Neural crest cell (in vitro differentiated cells): ENCODE data around the gene CNPY1. TPM values are rescaled to one million over a fixed set of nuclear protein-coding genes. Genes with fewer than 3 reads are reported as not detected.

Source experiments
- DNase-seq: peaks from one replicate; pipeline ENCODE4 v3.0.0; 2021; ENCODE audit warnings: low read depth, mixed read lengths, low spot score
- H3K27ac Mint-ChIP-seq: one replicate; pipeline ENCODE4 v1.8.0; 2021; ENCODE audit warnings: mild to moderate bottlenecking, mixed read lengths; ENCODE audit not compliant: unreplicated experiment
- H3K27me3 Mint-ChIP-seq: 2 replicates; pipeline ENCODE4 v1.8.0; 2021; ENCODE audit warnings: low read depth, mild to moderate bottlenecking, mixed read lengths
- H3K36me3 Mint-ChIP-seq: 2 replicates; pipeline ENCODE4 v1.8.0; 2021; ENCODE audit warnings: low read depth, mild to moderate bottlenecking, mixed read lengths
- H3K4me1 Mint-ChIP-seq: 2 replicates; pipeline ENCODE4 v1.8.0; 2021; ENCODE audit warnings: mixed read lengths
- H3K4me3 Mint-ChIP-seq: one replicate; pipeline ENCODE4 v1.8.0; 2021; ENCODE audit warnings: mild to moderate bottlenecking, mixed read lengths
- H3K9me3 Mint-ChIP-seq: 2 replicates; pipeline ENCODE4 v1.8.0; 2021; ENCODE audit warnings: mixed read lengths
- total RNA-seq: library from RNA; stranded (reverse); gene quantifications from 2 replicates; pipeline ENCODE4 v1.2.1, GENCODE V29; 2021
- TF ChIP-seq, protein P1 (sequence below): fragments of 200-600 bp; sonication (generic); conservative IDR thresholded peaks from 2 replicates; pipeline ENCODE4 v1.5.0; 2021; ENCODE audit warnings: antibody characterized with exemption, mild to moderate bottlenecking

Gene CNPY1
- total RNA-seq, 1 donor from 2014 or later, result 2.4 TPM

DNA sequence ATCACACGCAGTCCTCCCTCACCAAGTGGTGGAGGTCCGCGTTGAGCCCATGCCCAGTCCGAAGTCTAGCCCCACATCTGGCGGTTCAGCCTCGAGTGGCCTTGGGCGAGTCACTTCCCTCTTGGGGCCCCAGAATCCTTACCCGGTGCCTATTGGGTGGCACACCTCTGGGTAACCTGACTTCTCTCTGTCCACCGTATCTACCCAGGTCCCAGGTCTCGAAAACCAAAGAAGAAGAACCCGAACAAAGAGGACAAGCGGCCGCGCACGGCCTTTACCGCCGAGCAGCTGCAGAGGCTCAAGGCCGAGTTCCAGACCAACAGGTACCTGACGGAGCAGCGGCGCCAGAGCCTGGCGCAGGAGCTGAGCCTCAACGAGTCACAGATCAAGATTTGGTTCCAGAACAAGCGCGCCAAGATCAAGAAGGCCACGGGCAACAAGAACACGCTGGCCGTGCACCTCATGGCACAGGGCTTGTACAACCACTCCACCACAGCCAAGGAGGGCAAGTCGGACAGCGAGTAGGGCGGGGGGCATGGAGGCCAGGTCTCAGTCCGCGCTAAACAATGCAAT is 84.1 kb downstream of the CNPY1 start:
- peaks cover 92% of the 10 kb centered on the region for H3K27me3 Mint-ChIP-seq
- peaks cover 16% of the 10 kb centered on the region for H3K4me1 Mint-ChIP-seq
- no peak for DNase-seq
- no peaks in the 10 kb centered on the region for H3K9me3 Mint-ChIP-seq
- peak overlapping the region; percentile 21 for H3K4me3 Mint-ChIP-seq
- TF ChIP-seq, protein P1, sequence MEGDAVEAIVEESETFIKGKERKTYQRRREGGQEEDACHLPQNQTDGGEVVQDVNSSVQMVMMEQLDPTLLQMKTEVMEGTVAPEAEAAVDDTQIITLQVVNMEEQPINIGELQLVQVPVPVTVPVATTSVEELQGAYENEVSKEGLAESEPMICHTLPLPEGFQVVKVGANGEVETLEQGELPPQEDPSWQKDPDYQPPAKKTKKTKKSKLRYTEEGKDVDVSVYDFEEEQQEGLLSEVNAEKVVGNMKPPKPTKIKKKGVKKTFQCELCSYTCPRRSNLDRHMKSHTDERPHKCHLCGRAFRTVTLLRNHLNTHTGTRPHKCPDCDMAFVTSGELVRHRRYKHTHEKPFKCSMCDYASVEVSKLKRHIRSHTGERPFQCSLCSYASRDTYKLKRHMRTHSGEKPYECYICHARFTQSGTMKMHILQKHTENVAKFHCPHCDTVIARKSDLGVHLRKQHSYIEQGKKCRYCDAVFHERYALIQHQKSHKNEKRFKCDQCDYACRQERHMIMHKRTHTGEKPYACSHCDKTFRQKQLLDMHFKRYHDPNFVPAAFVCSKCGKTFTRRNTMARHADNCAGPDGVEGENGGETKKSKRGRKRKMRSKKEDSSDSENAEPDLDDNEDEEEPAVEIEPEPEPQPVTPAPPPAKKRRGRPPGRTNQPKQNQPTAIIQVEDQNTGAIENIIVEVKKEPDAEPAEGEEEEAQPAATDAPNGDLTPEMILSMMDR, result no peak
- peaks cover 2% of the 10 kb centered on the region for H3K36me3 Mint-ChIP-seq
- no peak overlapping the region for H3K27ac Mint-ChIP-seq

DNA sequence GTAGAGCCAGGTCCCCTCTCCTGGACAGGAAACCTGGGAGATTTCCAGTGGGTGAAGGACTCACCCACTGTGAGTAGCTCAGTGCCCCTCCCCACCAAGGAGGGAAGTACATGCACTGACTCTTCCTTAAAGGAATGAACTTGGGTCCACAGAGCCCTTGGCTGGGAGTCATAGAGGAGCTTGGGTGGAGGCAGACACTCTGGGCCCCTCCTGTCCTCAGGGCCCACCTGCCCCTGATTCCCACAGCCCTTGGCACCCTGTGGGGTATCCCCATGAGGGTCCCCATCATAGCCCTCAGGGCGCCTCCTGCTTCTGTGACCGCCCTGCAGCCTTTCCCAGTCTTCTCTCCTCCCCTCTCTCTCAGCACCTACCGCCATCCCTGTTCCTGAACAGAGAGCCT is 84.7 kb downstream of the CNPY1 start:
- TF ChIP-seq, protein P1, result no peak
- no peak for DNase-seq
- Mint-ChIP-seq H3K27me3 (peaks cover 92% of the 10 kb centered on the region), H3K4me3 (peak overlapping the region; percentile 21), H3K9me3 (no peaks in the 10 kb centered on the region), H3K4me1 (peaks cover 19% of the 10 kb centered on the region), H3K36me3 (peaks cover 2% of the 10 kb centered on the region), H3K27ac (no peak overlapping the region)

DNA sequence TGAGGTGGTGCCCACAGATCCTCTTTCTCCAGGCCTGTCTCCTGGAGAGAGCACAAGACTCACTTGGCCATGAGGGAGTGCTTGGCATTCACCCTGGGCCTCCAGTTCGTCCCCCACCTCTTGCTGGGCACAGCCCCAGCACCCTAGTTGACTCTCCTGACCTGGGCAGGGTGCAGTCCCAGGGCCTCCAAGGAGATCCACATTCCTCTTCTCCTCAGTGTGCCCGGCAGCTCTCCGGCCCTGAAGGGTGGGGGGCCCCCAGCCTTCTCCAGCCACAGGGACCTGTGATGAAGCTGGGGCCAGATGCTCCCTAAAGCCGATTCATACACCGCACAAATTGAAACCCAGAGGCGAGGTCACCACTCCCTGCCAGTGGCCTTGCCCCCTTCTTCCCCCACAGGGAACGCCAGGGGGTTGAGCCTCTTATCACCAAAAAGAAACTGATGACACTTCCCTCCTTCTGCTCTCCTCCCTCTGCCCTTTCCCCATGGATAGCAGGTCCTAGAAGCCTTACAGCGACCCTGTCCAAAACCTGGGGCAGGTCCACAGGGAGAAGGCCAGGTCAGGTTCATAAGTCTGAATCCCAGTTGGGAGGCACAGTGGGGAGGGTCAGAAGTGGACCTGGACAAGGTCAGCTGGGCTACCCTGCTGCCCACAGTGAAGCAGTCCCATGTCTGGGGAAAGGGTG is 85.3 kb downstream of the CNPY1 start:
- no peak for DNase-seq
- H3K36me3 Mint-ChIP-seq, result peaks cover 2% of the 10 kb centered on the region
- TF ChIP-seq, protein P1, result no peak

DNA sequence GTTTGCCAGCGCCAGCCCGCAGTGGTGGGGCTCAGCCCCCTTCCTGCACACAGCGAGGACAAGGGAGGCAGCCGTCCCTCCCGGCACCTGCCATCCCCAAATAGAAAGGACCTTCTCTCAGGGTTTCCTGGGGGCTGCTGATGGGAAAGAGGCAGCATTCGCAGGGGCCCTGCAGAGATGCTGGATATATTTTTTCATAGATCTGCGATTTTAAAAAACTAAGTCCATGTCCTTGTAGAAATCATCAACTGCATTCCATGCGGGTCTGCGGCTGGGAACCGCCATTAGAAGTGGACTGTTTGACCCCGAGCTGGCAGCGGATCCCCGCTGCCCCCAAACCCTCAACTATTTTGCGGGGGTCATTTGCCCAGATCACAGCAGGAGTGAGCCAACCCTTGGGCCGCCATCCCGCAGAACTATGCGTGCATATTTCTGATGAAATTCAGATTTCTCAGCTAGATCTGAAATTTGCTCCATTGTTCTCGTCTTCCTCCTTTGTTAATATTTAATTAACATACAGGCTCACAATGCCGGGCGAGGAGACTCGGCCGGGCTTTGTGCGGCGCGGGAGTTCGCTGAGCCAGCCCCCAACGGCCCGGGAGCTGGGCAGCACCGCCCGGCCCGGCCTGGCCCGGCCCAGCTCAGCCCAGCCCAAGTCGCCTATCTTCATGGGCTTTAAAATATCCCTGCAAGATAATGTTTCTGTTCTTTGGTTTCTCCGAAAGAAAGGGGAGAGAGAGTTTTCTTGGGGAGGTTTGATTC is 86.5 kb downstream of the CNPY1 start:
- no peak for DNase-seq
- TF ChIP-seq, protein P1, result no peak
- Mint-ChIP-seq H3K27ac (no peak overlapping the region), H3K36me3 (peaks cover 2% of the 10 kb centered on the region), H3K4me1 (peaks cover 17% of the 10 kb centered on the region), H3K27me3 (peaks cover 92% of the 10 kb centered on the region), H3K4me3 (peak overlapping the region; percentile 93), H3K9me3 (no peaks in the 10 kb centered on the region)

More for the DNA sequence above, 85.3 kb downstream of the CNPY1 start:
- no peak overlapping the region for H3K27ac Mint-ChIP-seq
- no peaks in the 10 kb centered on the region for H3K9me3 Mint-ChIP-seq
- peaks cover 23% of the 10 kb centered on the region for H3K4me1 Mint-ChIP-seq
- peaks cover 92% of the 10 kb centered on the region for H3K27me3 Mint-ChIP-seq
- H3K4me3 Mint-ChIP-seq, result peak overlapping the region; percentile 54

DNA sequence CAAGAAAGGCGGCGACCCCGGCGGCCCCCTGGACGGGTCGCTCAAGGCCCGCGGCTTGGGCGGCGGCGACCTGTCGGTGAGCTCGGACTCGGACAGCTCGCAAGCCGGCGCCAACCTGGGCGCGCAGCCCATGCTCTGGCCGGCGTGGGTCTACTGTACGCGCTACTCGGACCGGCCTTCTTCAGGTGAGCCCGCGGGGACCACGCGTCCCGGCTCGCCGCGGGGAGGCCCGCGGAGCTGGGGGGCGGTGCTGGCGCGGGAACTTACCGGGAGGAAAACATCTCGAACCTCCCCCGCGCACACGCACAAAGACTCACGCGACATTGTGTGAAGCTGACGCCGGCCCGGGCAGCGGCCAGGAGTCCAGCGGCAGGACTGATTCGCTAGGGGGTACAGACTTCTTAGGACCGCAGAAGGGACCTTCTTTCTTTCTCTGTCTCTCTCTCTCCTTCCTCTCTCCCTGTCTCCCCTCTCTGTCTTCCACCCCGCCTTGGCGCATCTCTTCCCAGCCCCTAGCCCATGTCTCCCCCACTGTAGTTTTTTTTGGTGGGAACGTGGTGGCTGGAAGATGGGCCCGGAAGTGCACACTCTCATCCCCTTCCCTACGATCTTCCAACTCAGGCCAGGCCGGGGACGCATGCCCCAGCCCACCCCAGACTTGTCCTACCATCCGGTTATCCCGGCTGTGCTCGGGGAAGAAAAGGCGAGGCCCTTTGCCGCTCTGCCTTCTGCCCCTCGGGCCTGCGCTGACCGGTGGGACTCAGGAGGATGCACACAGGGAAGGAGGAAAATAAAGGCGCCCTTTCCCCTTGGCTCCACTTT is 87.3 kb downstream of the CNPY1 start:
- H3K36me3 Mint-ChIP-seq, result peaks cover 2% of the 10 kb centered on the region
- peaks cover 23% of the 10 kb centered on the region for H3K4me1 Mint-ChIP-seq
- H3K4me3 Mint-ChIP-seq, result peak overlapping the region; percentile 93
- no peaks in the 10 kb centered on the region for H3K9me3 Mint-ChIP-seq
- DNase-seq, result no peak
- peak overlapping the region; percentile 91 for H3K27ac Mint-ChIP-seq
- H3K27me3 Mint-ChIP-seq, result peaks cover 92% of the 10 kb centered on the region
- TF ChIP-seq, protein P1, result no peak
